Endothelial cell of umbilical vein (primary cell): Measurements from ENCODE around the gene PDE3B.

ENCODE experiments used
- EZH2 ChIP-seq: IDR thresholded peaks from 2 replicates; pipeline ENCODE4 v1.6.1; 2012; ENCODE audit warnings: borderline replicate concordance, low read depth, mild to moderate bottlenecking, moderate library complexity, low read length, inconsistent platforms; ENCODE audit not compliant: severe bottlenecking
- GATA2 ChIP-seq: IDR thresholded peaks from 2 replicates; pipeline ENCODE4 v1.7.0; 2011; ENCODE audit warnings: low read depth, mild to moderate bottlenecking, moderate library complexity, mixed read lengths, low read length; ENCODE audit not compliant: insufficient read length, insufficient read depth
- POLR2A ChIP-seq: IDR thresholded peaks from 2 replicates; pipeline ENCODE4 v1.6.1; 2012; ENCODE audit warnings: low read depth, mild to moderate bottlenecking, control low read depth, low read length
- TF ChIP-seq, protein P1 (sequence below), 2 donors: IDR thresholded peaks; 1 replicate in 1 of 2; 2 replicates in 1 of 2; pipeline ENCODE4 v1.5.1; 2011; ENCODE audit warnings: low read length in 2 of 2, mild to moderate bottlenecking in 2 of 2, moderate library complexity in 2 of 2, control low read depth in 1 of 2, inconsistent platforms in 1 of 2, low read depth in 1 of 2; ENCODE audit not compliant: insufficient read depth in 1 of 2; ENCODE audit errors: extremely low read depth in 1 of 2

DNA sequence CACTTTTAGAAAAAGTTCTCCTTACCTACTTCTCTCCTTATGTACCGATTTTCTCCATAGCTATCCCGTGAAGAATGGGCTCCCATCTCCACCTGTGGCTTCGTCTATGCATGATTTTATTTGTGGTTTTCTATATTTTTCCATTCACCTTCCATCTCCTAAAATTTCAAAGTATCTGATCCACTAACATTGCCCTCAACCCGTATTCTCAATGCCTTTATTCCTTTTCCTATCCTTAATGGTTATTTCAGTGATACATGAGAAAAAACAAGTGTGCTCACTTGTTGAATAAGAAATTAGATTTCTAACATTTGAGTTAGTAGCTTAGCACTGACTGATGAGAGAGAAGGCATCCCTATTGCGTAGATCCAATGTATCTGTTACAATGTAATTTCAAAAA is 231.6 kb downstream of the PDE3B start:
- TF ChIP-seq GATA2 (no peak), EZH2 (no peak), POLR2A (no peak)
- TF ChIP-seq, protein P1, sequence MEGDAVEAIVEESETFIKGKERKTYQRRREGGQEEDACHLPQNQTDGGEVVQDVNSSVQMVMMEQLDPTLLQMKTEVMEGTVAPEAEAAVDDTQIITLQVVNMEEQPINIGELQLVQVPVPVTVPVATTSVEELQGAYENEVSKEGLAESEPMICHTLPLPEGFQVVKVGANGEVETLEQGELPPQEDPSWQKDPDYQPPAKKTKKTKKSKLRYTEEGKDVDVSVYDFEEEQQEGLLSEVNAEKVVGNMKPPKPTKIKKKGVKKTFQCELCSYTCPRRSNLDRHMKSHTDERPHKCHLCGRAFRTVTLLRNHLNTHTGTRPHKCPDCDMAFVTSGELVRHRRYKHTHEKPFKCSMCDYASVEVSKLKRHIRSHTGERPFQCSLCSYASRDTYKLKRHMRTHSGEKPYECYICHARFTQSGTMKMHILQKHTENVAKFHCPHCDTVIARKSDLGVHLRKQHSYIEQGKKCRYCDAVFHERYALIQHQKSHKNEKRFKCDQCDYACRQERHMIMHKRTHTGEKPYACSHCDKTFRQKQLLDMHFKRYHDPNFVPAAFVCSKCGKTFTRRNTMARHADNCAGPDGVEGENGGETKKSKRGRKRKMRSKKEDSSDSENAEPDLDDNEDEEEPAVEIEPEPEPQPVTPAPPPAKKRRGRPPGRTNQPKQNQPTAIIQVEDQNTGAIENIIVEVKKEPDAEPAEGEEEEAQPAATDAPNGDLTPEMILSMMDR (IDR thresholded peaks at IDR 0.05; ENCODE audit: extremely low read depth in 1 of 2, insufficient read depth in 1 of 2, low read depth in 1 of 2, low read length in 2 of 2), result no peak
